GM19193 (cell line): ENCODE results near the gene NUDT6.

ENCODE experiments used
- POLR2A ChIP-seq: IDR thresholded peaks from 4 replicates; pipeline ENCODE4 v1.6.1; 2011; ENCODE audit not compliant: insufficient read depth, insufficient read length; ENCODE audit errors: extremely low read depth

The NUDT6 gene

GRCh38 chr4:122861172-122861943 is 61.0 kb downstream of the NUDT6 start:
- TF ChIP-seq POLR2A, result no peak

GRCh38 chr4:122858705-122859104 is 63.7 kb downstream of the NUDT6 start:
- no peak for TF ChIP-seq POLR2A

- TF ChIP-seq POLR2A, result no peak
Observed at GRCh38 chr4:122857160-122857559, 65.2 kb downstream of the NUDT6 start.

DNA sequence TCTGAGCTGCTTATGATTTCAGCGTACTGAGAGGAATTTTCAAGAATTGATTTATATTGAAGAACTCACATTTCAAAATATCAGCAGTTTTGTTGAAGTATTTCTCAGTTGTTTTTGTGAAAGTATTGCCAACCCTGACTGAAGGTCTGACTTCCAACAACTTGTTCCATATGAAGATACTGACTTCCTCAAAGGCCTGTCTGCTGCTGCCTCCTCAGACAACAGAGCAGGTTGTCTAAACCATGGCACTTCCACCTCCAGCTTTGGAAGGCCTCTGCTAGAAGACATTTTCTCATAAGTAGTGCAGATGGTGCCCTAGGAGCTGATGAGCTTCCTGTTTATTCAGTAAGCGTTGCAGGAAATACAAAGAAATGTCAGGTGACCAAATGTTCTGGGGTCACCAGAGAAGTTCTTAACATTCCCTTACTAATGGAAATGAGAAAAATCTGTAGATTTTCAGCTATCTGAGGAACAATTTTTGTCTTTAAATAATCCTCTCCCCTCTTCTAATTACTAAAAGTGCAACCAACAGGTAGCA is 67.0 kb downstream of the NUDT6 start:
- no peak for TF ChIP-seq POLR2A

- TF ChIP-seq POLR2A, result no peak
Observed at GRCh38 chr4:122854447-122855352, 67.7 kb downstream of the NUDT6 start.

GRCh38 chr4:122851568-122851967 is 70.8 kb downstream of the NUDT6 start:
- TF ChIP-seq POLR2A, result no peak

GRCh38 chr4:122847931-122848330 is 74.5 kb downstream of the NUDT6 start:
- no peak for TF ChIP-seq POLR2A

DNA sequence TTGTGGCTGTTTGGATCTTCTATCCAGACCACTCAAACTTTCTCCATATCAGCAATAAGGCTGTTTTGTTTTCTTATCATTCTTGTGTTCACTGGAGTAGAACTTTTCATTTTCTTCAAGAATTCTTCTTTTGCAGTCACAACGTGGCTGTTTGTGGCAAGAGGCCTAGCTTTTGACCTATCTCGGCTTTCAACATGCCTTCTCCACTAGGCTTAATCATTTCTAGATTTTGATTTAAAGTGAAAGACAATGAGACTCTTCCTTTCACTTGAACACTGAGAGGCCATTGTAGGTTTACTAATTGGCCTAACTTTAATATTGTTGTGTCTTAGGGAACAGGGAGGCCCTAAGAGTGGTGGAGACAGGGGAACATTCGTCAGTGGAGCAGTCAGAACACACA is 76.6 kb downstream of the NUDT6 start:
- TF ChIP-seq POLR2A, result no peak

- no peak for TF ChIP-seq POLR2A
Observed at GRCh38 chr4:122845066-122845465, 77.3 kb downstream of the NUDT6 start.

DNA sequence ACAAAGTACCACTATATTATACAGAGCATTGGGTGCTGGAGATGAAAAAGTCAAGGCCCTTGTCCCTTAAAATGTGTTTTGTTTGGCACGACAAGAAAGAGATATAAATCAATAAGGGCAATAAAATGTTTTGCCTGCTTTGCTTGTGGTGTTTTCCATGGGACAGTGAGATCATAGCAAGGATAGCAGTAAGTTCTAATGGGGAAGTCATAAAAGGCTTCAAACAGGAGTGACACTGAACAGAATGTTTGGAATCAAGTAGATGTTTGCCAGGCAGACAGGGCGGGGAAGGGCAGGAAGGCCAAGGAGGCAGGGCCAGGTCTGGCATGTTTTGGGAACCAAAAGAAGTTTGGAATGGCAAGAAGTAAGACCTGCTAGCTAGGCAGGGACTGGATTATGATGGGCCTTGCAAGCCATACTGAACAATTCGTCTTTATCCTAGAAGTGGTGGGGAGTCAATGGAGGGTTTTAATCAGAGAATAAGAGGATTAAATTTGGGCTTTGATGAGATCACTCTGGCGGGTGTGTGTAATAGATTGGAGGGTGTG is 79.3 kb downstream of the NUDT6 start:
- no peak for TF ChIP-seq POLR2A
